Testis (tissue), 2 donors: ENCODE data around the gene LRRC66.

Experiments used
- POLR2A ChIP-seq: fragments of 450-650 bp; IDR thresholded peaks from one replicate; pipeline ENCODE4 v1.6.1; 2017; ENCODE audit warnings: antibody characterized with exemption, mild to moderate bottlenecking, moderate library complexity
- TF ChIP-seq, protein P1 (sequence below), 3 experiments: fragments of 450-650 bp in 2 of 3; fragments of 200-600 bp in 1 of 3; sonication (generic) in 1 of 3; IDR thresholded peaks; one replicate each; pipeline ENCODE4 v1.5.1; 2016 to 2019; ENCODE audit warnings: antibody characterized with exemption in 3 of 3, mild to moderate bottlenecking in 2 of 3, moderate library complexity in 1 of 3

DNA sequence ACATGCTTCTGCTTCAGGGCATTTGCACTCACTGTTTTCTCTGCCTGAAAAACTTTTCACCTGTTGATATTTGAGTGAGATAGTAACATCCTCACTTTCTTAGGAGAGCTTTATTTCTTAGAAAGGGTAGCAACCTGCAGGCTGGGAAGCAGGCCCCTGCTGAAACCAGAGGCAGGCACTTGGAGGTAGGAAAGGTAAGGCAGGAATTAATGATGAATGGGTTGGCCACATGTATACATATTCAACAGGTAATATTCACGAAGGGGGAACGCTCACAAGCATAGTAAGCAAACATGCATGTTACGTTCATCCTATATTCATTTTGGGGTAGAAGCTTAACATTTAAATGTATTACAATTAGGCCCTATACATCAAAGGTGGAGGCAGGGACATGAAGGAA is 34.1 kb upstream of the LRRC66 start:
- TF ChIP-seq, protein P1, sequence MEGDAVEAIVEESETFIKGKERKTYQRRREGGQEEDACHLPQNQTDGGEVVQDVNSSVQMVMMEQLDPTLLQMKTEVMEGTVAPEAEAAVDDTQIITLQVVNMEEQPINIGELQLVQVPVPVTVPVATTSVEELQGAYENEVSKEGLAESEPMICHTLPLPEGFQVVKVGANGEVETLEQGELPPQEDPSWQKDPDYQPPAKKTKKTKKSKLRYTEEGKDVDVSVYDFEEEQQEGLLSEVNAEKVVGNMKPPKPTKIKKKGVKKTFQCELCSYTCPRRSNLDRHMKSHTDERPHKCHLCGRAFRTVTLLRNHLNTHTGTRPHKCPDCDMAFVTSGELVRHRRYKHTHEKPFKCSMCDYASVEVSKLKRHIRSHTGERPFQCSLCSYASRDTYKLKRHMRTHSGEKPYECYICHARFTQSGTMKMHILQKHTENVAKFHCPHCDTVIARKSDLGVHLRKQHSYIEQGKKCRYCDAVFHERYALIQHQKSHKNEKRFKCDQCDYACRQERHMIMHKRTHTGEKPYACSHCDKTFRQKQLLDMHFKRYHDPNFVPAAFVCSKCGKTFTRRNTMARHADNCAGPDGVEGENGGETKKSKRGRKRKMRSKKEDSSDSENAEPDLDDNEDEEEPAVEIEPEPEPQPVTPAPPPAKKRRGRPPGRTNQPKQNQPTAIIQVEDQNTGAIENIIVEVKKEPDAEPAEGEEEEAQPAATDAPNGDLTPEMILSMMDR (IDR thresholded peaks at IDR 0.05) = no peak
- no peak for TF ChIP-seq POLR2A
